HPDE6-E6E7 (cell line): ENCODE measurements around the gene KRTAP9-1.
"Not testable (repeated sequence)": the region's sequence is repeated elsewhere in the genome, so short reads cannot be mapped to it uniquely, and the experiment has no call there.

Experiments
- DNase-seq: peaks from one replicate; pipeline ENCODE4 v3.0.0; 2011; ENCODE audit warnings: missing footprints; ENCODE audit errors: extremely low spot score

KRTAP9-1 gene

GRCh38 chr17:41178843-41179616 lies 10.7 kb upstream of the KRTAP9-1 start:
- no peak for DNase-seq

- no peak for DNase-seq
These were observed 5.2 kb upstream of the KRTAP9-1 start, which contains the start of gene KRTAP4-1 for GRCh38 chr17:41184480-41184961. Gene KRTAP4-1, minus strand, starts transcription at chr17:41184911. Its CDS starts 57 bp downstream, at chr17:41184854.

- no peak for DNase-seq
These were observed 4.7 kb upstream of the KRTAP9-1 start for GRCh38 chr17:41185001-41185400.

GRCh38 chr17:41186872-41187271 lies 2.8 kb upstream of the KRTAP9-1 start:
- DNase-seq = no peak

- DNase-seq = no peak
These were observed 641 bp downstream of the KRTAP9-1 start for GRCh38 chr17:41190328-41190727.

GRCh38 chr17:41196068-41196467 lies 6.4 kb downstream of the KRTAP9-1 start:
- no peak for DNase-seq

- DNase-seq = no peak
These were observed 9.9 kb downstream of the KRTAP9-1 start for GRCh38 chr17:41199421-41200078.

GRCh38 chr17:41211845-41212466 lies 22.3 kb downstream of the KRTAP9-1 start:
- DNase-seq = no peak

- DNase-seq = no peak
These were observed 23.0 kb downstream of the KRTAP9-1 start for GRCh38 chr17:41212524-41213169.

- no peak for DNase-seq
These were observed 26.0 kb downstream of the KRTAP9-1 start for GRCh38 chr17:41215681-41216080.

GRCh38 chr17:41223821-41224220 lies 34.1 kb downstream of the KRTAP9-1 start:
- no peak for DNase-seq

GRCh38 chr17:41226051-41226450 lies 36.4 kb downstream of the KRTAP9-1 start:
- DNase-seq = no peak

- not testable (repeated sequence) for DNase-seq
These were observed 37.0 kb downstream of the KRTAP9-1 start, which contains the start of gene KRTAP9-2 for GRCh38 chr17:41226598-41227095. Gene KRTAP9-2, plus strand, starts transcription at chr17:41226648. Its CDS starts 7 bp downstream, at chr17:41226655.

- DNase-seq = no peak
These were observed 40.4 kb downstream of the KRTAP9-1 start for GRCh38 chr17:41230094-41230493.

GRCh38 chr17:41231731-41232130 lies 42.0 kb downstream of the KRTAP9-1 start:
- DNase-seq = no peak

GRCh38 chr17:41232399-41233105 lies 42.9 kb downstream of the KRTAP9-1 start, which contains the start of gene KRTAP9-3:
Gene KRTAP9-3, plus strand, starts transcription at chr17:41232449. Its CDS starts 53 bp downstream, at chr17:41232502.
- not testable (repeated sequence) for DNase-seq

GRCh38 chr17:41237116-41237515 lies 47.4 kb downstream of the KRTAP9-1 start:
- DNase-seq = not testable (repeated sequence)

- DNase-seq = not testable (repeated sequence)
These were observed 48.3 kb downstream of the KRTAP9-1 start, which contains the start of gene KRTAP9-8 for GRCh38 chr17:41237949-41238437. Gene KRTAP9-8, plus strand, starts transcription at chr17:41237999. Its CDS starts 53 bp downstream, at chr17:41238052.
